K562 (cell line): ENCODE results near the gene INTS4. TPM values are rescaled to one million over a fixed set of nuclear protein-coding genes. Genes with fewer than 3 reads are reported as not detected.

Experiments used
- ATAC-seq: fragments of 200-7000 bp; cut with Tn5 transposase; 3 replicates; pipeline ENCODE4 v1.9.1; 2020; ENCODE audit warnings: moderate library complexity
- BruUV-seq: library from RNA; stranded (reverse); fragments of 400-500 nt; replicated peaks from 2 replicates; lab custom pipeline; 2021; lab: Mats Ljungman, UMichigan
- CTCF ChIA-PET: fragments of 300-600 bp; formaldehyde crosslinking; extraction: SDS; loops from one replicate; lab custom pipeline; 2021; ENCODE audit warnings: low intra/inter-chr PET ratio; lab: Yijun Ruan, JAX
- POLR2A ChIA-PET: fragments of 300-600, 350-650 bp; sonication (Branson Sonifier 250); formaldehyde crosslinking; extraction: SDS; loops from one replicate; lab custom pipeline; 2021; ENCODE audit warnings: antibody characterized with exemption, inconsistent platforms; lab: Yijun Ruan, JAX
- DNase-seq, 4 experiments: peaks; one replicate each; pipeline versions ENCODE4 v3.0.0 to v3.0.0-alpha.2; 2011 to 2018; ENCODE audit warnings: low spot score in 3 of 4, mixed read lengths in 3 of 4; ENCODE audit errors: extremely low read depth in 1 of 4
- FAIRE-seq: peaks from 2 replicates; lab custom pipeline; 2011; peaks lifted over from hg19 to GRCh38; lab: Jason Lieb, UNC
- H2AFZ ChIP-seq: 2 replicates; pipeline ENCODE4 v1.6.0; 2011; ENCODE audit warnings: low read depth, low read length, control low read depth, inconsistent platforms
- H3K27ac ChIP-seq: fragments of 200-600 bp; 3 replicates; pipeline ENCODE4 v1.8.0; 2011; ENCODE audit warnings: low read depth, mild to moderate bottlenecking, control low read depth, inconsistent platforms, low read length, moderate library complexity, mixed read lengths; ENCODE audit errors: extremely low read depth
- H3K27me3 ChIP-seq, 2 experiments: fragments of 300-600 bp in 1 of 2; 2 replicates in 1 of 2; 3 replicates in 1 of 2; pipeline versions ENCODE4 v1.6.0 to v1.8.0; 2011; ENCODE audit warnings: inconsistent platforms in 2 of 2, low read length in 2 of 2, mild to moderate bottlenecking in 1 of 2, mixed read lengths in 1 of 2, moderate library complexity in 1 of 2; ENCODE audit not compliant: control insufficient read depth in 2 of 2, insufficient read depth in 2 of 2
- H3K36me3 ChIP-seq: fragments of 300-600 bp; 3 replicates; pipeline ENCODE4 v1.8.0; 2011; ENCODE audit warnings: mild to moderate bottlenecking, low read length, inconsistent platforms; ENCODE audit not compliant: control insufficient read depth, insufficient read depth
- H3K4me1 ChIP-seq, 2 experiments: fragments of 200-600 bp in 1 of 2; replicated peaks in 1 of 2; 2 replicates in 1 of 2; 3 replicates in 1 of 2; pipeline versions ENCODE4 v1.5.1 to v1.8.0; 2011; ENCODE audit warnings: inconsistent platforms in 2 of 2, low read length in 2 of 2, mild to moderate bottlenecking in 1 of 2, mixed read lengths in 1 of 2, moderate library complexity in 1 of 2; ENCODE audit not compliant: control insufficient read depth in 2 of 2, insufficient read depth in 2 of 2
- H3K4me2 ChIP-seq: 2 replicates; pipeline ENCODE4 v1.6.1; 2011; ENCODE audit warnings: low read length, control low read depth, inconsistent platforms, mixed read lengths; ENCODE audit not compliant: insufficient read depth
- H3K4me3 ChIP-seq: fragments of 200-600 bp; sonication (generic), shearing (Covaris generic); 2 replicates; pipeline ENCODE4 v1.5.1; 2016; ENCODE audit warnings: control low read depth, inconsistent platforms
- H3K79me2 ChIP-seq: fragments of 200-600 bp; 3 replicates; pipeline ENCODE4 v1.8.0; 2011; ENCODE audit warnings: low read length, inconsistent platforms; ENCODE audit not compliant: control insufficient read depth, insufficient read depth
- H3K9ac ChIP-seq, 2 experiments: 2 replicates each; pipeline versions ENCODE4 v1.6.0 to v1.6.1; 2011; ENCODE audit warnings: low read depth in 2 of 2, low read length in 2 of 2, control low read depth in 1 of 2, inconsistent platforms in 1 of 2, mild to moderate bottlenecking in 1 of 2, mixed read lengths in 1 of 2; ENCODE audit not compliant: insufficient read depth in 1 of 2
- H3K9me1 ChIP-seq: one replicate; pipeline ENCODE4 v1.6.0; 2011; ENCODE audit warnings: inconsistent platforms, mild to moderate bottlenecking, low read length, moderate library complexity; ENCODE audit not compliant: control insufficient read depth, insufficient read depth
- H3K9me3 ChIP-seq: replicated peaks from 2 replicates; pipeline ENCODE4 v1.5.1; 2011; ENCODE audit warnings: low read depth, low read length, inconsistent platforms; ENCODE audit not compliant: control insufficient read depth, insufficient read depth
- H4K20me1 ChIP-seq: replicated peaks from 2 replicates; pipeline ENCODE4 v1.6.1; 2011; ENCODE audit warnings: low read length, inconsistent platforms, mixed read lengths; ENCODE audit not compliant: control insufficient read depth, insufficient read depth
- RFX1 ChIP-seq: fragments of 450-650 bp; IDR thresholded peaks from 2 replicates; pipeline ENCODE4 v1.6.1; 2016; ENCODE audit warnings: mild to moderate bottlenecking, moderate library complexity
- ZNF41 ChIP-seq: fragments of 250-450 bp; sonication (Bioruptor Pico); conservative IDR thresholded peaks from 2 replicates; pipeline ENCODE4 v1.4.0; 2020; ENCODE audit warnings: mild to moderate bottlenecking
- WGBS: fragments of 100-300 bp; shearing (Covaris generic); methylation state at CpG from one replicate; pipeline ENCODE4 v1.1.6; 2016; ENCODE audit warnings: low coverage, mixed read lengths; ENCODE audit not compliant: insufficient coverage; ENCODE audit errors: missing lambda C conversion rate; 5-methylcytosine and 5-hydroxymethylcytosine counted together
- in situ Hi-C: fragments of 300-500 bp; cut with MboI; formaldehyde crosslinking; loops from 4 replicates; pipeline ENCODE4 v1.15.0; 2018; ENCODE audit warnings: inconsistent platforms, mixed read lengths
- intact Hi-C: fragments of 100-400 bp; cut with micrococcal nuclease; formaldehyde crosslinking; loops from 2 replicates; pipeline ENCODE4 v1.14.2; 2022
- polyA plus RNA-seq, 8 experiments: library from polyadenylated mRNA; depleted of rRNA in 4 of 8; stranded (reverse) in 5 of 8; unstranded in 3 of 8; fragments of >200 nt; fragmentation: Nextera tagmentation in 2 of 8; fragmentation: Illumina TruSeq in 1 of 8; extraction: Ambion mirVana in 2 of 8; extraction: Trizol in 1 of 8; gene quantifications; 2 replicates each; pipeline versions ENCODE4 v1.2.1 to v1.2.3, GENCODE V29; 2011 to 2014; ENCODE audit warnings: inconsistent platforms in 1 of 8, missing spikeins in 1 of 8
- total RNA-seq, 7 experiments: library from RNA; depleted of rRNA in 6 of 7; stranded (reverse); fragments of >200 nt in 6 of 7; fragmentation: Illumina TruSeq in 2 of 7; extraction: Trizol in 2 of 7; gene quantifications; 2 replicates each; pipeline versions ENCODE4 v1.2.1 to v1.2.3, GENCODE V29; 2011 to 2021; ENCODE audit warnings: low replicate concordance in 1 of 7
- TF ChIP-seq, protein P1 (sequence below), 2 experiments: fragments of 450-650 bp in 1 of 2; sonication (generic) in 1 of 2; formaldehyde crosslinking in 1 of 2; IDR thresholded peaks in 1 of 2; conservative IDR thresholded peaks in 1 of 2; 2 replicates each; pipeline versions ENCODE4 v1.6.1 to v1.8.1; 2016 to 2023; ENCODE audit warnings: mild to moderate bottlenecking in 2 of 2, moderate library complexity in 2 of 2, inconsistent platforms in 1 of 2, missing genetic modification reagents in 1 of 2
- TF ChIP-seq, protein P2 (sequence below): fragments of 450-650 bp; IDR thresholded peaks from 2 replicates; pipeline ENCODE4 v1.6.1; 2016

Gene INTS4
- total and polyA plus RNA-seq, 9 of the 15 experiments (the other 6 are each of a cell fraction or from before 2014, with no cell fraction given): 28.4 to 53.4 (median 44.5) TPM

DNA sequence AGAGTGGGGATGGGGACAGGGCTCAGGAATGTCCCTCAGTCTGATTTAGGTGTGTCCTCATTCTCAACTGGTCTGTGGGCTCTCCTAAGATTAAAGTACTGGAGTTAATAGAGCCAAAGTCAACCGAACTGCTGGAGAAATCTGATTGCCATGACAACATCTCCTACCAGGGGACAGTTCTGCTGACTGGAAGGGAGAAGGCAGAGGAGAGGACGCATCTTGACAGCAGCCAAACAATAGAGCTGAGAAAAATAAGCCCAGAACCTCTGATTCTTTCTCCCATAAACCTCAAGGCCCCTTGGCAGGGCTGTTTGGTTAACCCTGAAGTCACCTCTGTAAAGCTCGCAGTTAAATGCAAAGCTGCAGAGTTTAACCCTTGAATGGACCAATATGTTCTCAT lies 25.8 kb upstream of the INTS4 start:
- no peak overlapping the region for H3K9ac ChIP-seq
- FAIRE-seq (no peak), DNase-seq (no peak), ATAC-seq (no peak; the same call in 1 of the 3 replicates)
- 24% methylated on average over 3 of the region's 3 CpGs for WGBS
- POLR2A ChIA-PET: no interaction called here
- H4K20me1 ChIP-seq: no peaks in the 10 kb centered on the region
- H3K27ac ChIP-seq: no peak overlapping the region
- no peaks in the 10 kb centered on the region for H3K36me3 ChIP-seq
- H3K4me2 ChIP-seq: no peak overlapping the region
- TF ChIP-seq RFX1: peak; percentile 62
- TF ChIP-seq ZNF41 (CRISPR knock-in tag): no peak
- H3K27me3 ChIP-seq: no peaks in the 10 kb centered on the region
- H3K4me1 ChIP-seq: peaks cover 7 to 10% of the 10 kb centered on the region in 2 experiments; a peak in 4 of 5 replicates
- H3K9me3 ChIP-seq: no peaks in the 10 kb centered on the region
- BruUV-seq: no TSS peak
- no peak overlapping the region for H3K4me3 ChIP-seq
- no peak overlapping the region for H2AFZ ChIP-seq
- intact Hi-C loops: no loop called here
- H3K79me2 ChIP-seq: peaks cover 11% of the 10 kb centered on the region; the same call in 2 of the 3 replicates
- H3K9me1 ChIP-seq: no peaks in the 10 kb centered on the region
- in situ Hi-C loops: no loop called here
- CTCF ChIA-PET: no interaction called here

DNA sequence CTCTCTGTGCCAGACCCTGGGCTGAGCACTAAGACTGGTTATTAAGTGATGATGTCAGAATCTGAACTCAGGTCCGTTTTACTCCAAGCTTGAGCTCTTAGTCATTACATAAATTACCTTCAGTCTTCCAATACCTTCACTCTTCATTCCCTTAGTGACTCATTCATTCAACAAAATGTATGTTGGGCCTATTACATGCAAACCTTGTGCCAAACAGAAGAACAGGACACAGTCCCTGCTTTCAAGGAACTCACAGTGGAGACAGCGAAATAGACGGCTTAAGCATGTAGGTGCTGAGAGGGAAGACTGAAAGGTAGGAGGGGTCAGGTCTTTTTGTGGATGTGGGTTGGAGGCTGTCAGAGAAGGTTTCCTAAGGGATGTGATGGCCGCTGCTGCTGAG lies 25.3 kb upstream of the INTS4 start:
- Histone ChIP-seq H3K79me2 (peaks cover 12% of the 10 kb centered on the region; the same call in 2 of the 3 replicates), H3K9ac (no peak overlapping the region), H2AFZ (no peak overlapping the region), H3K36me3 (no peaks in the 10 kb centered on the region), H3K4me3 (no peak overlapping the region), H3K9me3 (no peaks in the 10 kb centered on the region), H4K20me1 (no peaks in the 10 kb centered on the region), H3K27me3 (no peaks in the 10 kb centered on the region), H3K9me1 (no peaks in the 10 kb centered on the region), H3K4me1 (peaks cover 8 to 10% of the 10 kb centered on the region in 2 experiments; a peak in 4 of 5 replicates), H3K27ac (no peak overlapping the region), H3K4me2 (no peak overlapping the region)
- in situ Hi-C loops: no loop called here
- BruUV-seq: no TSS peak
- FAIRE-seq (no peak), DNase-seq (no peak), ATAC-seq (no peak)
- ChIA-PET POLR2A (no interaction called here), CTCF (no interaction called here)
- 35% methylated on average over 4 of the region's 4 CpGs for WGBS
- TF ChIP-seq, protein P1, sequence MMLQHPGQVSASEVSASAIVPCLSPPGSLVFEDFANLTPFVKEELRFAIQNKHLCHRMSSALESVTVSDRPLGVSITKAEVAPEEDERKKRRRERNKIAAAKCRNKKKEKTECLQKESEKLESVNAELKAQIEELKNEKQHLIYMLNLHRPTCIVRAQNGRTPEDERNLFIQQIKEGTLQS (IDR thresholded peaks at IDR 0.05): peak; percentile 31; the same call in 1 of the 2 replicates
- TF ChIP-seq, protein P1 (CRISPR knock-in tag; conservative IDR thresholded peaks at IDR 0.05): no peak
- TF ChIP-seq, protein P2, sequence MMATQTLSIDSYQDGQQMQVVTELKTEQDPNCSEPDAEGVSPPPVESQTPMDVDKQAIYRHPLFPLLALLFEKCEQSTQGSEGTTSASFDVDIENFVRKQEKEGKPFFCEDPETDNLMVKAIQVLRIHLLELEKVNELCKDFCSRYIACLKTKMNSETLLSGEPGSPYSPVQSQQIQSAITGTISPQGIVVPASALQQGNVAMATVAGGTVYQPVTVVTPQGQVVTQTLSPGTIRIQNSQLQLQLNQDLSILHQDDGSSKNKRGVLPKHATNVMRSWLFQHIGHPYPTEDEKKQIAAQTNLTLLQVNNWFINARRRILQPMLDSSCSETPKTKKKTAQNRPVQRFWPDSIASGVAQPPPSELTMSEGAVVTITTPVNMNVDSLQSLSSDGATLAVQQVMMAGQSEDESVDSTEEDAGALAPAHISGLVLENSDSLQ: no peak
- intact Hi-C loops: loop anchor here (10.0 kb wide), 1 partner anchor 545 kb away; no protein-coding TSS in a partner anchor
